Uterus (tissue), 4 donors: ENCODE results near the gene MED27. TPM values are rescaled to one million over a fixed set of nuclear protein-coding genes. Genes with fewer than 3 reads are reported as not detected.

Source experiments
- DNase-seq, 2 donors: peaks; one replicate each; pipeline ENCODE4 v3.0.0-alpha.2; 2019 to 2020
- H3K27ac ChIP-seq, 2 donors: fragments of 200-600 bp; sonication (generic); 1 replicate in 1 of 2; 2 replicates in 1 of 2; pipeline ENCODE4 v1.5.1; 2016 to 2018
- H3K27me3 ChIP-seq, 2 donors: fragments of 200-600 bp; sonication (generic); one replicate each; pipeline ENCODE4 v1.5.1; 2018 to 2019; ENCODE audit warnings: control low read depth in 1 of 2
- H3K36me3 ChIP-seq, 2 donors: fragments of 200-600 bp; sonication (generic); one replicate each; pipeline ENCODE4 v1.5.1; 2019; ENCODE audit warnings: control low read depth in 1 of 2
- H3K4me1 ChIP-seq, 2 donors: fragments of 200-600 bp; sonication (generic); one replicate each; pipeline ENCODE4 v1.5.1; 2018 to 2019; ENCODE audit warnings: control low read depth in 1 of 2
- H3K4me3 ChIP-seq, 2 donors: fragments of 200-600 bp; sonication (generic); 1 replicate in 1 of 2; 2 replicates in 1 of 2; pipeline ENCODE4 v1.5.1; 2018 to 2019; ENCODE audit warnings: mild to moderate bottlenecking in 1 of 2
- H3K9me3 ChIP-seq, 2 donors: fragments of 200-600 bp; sonication (generic); one replicate each; pipeline ENCODE4 v1.5.1; 2019; ENCODE audit warnings: control low read depth in 1 of 2
- POLR2A ChIP-seq, 2 donors: fragments of 450-650 bp; IDR thresholded peaks; one replicate each; pipeline ENCODE4 v1.6.1; 2016; ENCODE audit warnings: antibody characterized with exemption in 2 of 2, mild to moderate bottlenecking in 1 of 2, moderate library complexity in 1 of 2
- intact Hi-C: fragments of 100-400 bp; cut with DNase I; formaldehyde crosslinking; loops from one replicate; pipeline ENCODE4 v1.15.1; 2023; ENCODE audit warnings: low total_unique reads
- total RNA-seq, 4 donors: library from RNA; depleted of rRNA in 3 of 4; stranded (reverse); fragments of >200 nt in 3 of 4; gene quantifications; one replicate each; pipeline versions ENCODE4 v1.1.0 to v1.2.4, GENCODE V29; 2014 to 2023
- TF ChIP-seq, protein P1 (sequence below), 4 experiments: fragments of 200-600 bp in 2 of 4; fragments of 450-650 bp in 2 of 4; sonication (generic) in 2 of 4; IDR thresholded peaks; one replicate each; pipeline ENCODE4 v1.5.1; 2016 to 2019; ENCODE audit warnings: antibody characterized with exemption in 4 of 4, mild to moderate bottlenecking in 2 of 4, moderate library complexity in 1 of 4
- donor health status: DM: yes; HTN: yes; CAD: no.

MED27 gene
- total RNA-seq, 4 donors from 2014 or later: 4.6 to 29.3 (median 10.7) TPM

DNA sequence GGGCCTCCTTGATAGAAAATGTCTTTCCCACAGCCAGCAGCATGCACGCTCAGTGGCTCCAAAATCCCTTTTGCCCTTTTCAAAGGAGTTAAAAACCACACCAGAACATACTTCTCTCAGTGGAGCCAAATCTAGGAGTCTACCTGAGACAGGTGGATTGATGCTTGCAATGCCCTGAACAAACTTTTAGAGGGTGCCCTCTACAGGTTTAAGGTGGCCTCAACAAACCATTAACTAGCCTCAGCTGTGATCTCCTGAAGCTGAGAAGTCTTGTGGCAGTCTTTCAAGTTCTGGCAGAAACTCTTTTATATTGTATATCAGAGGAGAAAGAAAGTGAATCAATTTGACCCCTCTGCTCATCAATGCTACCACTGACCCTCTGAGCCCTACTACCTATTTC lies 125.4 kb downstream of the MED27 start:
- intact Hi-C loops: no loop called here
- H3K9me3 ChIP-seq: no peaks in the 10 kb centered on the region
- no peaks in the 10 kb centered on the region for H3K27me3 ChIP-seq
- TF ChIP-seq POLR2A (IDR thresholded peaks at IDR 0.05): no peak
- TF ChIP-seq, protein P1, sequence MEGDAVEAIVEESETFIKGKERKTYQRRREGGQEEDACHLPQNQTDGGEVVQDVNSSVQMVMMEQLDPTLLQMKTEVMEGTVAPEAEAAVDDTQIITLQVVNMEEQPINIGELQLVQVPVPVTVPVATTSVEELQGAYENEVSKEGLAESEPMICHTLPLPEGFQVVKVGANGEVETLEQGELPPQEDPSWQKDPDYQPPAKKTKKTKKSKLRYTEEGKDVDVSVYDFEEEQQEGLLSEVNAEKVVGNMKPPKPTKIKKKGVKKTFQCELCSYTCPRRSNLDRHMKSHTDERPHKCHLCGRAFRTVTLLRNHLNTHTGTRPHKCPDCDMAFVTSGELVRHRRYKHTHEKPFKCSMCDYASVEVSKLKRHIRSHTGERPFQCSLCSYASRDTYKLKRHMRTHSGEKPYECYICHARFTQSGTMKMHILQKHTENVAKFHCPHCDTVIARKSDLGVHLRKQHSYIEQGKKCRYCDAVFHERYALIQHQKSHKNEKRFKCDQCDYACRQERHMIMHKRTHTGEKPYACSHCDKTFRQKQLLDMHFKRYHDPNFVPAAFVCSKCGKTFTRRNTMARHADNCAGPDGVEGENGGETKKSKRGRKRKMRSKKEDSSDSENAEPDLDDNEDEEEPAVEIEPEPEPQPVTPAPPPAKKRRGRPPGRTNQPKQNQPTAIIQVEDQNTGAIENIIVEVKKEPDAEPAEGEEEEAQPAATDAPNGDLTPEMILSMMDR (IDR thresholded peaks at IDR 0.05): no peak
- no peaks in the 10 kb centered on the region for H3K36me3 ChIP-seq
- no peak overlapping the region for H3K4me3 ChIP-seq
- DNase-seq: no peak
- H3K27ac ChIP-seq: no peak overlapping the region
- H3K4me1 ChIP-seq: no peaks in the 10 kb centered on the region

DNA sequence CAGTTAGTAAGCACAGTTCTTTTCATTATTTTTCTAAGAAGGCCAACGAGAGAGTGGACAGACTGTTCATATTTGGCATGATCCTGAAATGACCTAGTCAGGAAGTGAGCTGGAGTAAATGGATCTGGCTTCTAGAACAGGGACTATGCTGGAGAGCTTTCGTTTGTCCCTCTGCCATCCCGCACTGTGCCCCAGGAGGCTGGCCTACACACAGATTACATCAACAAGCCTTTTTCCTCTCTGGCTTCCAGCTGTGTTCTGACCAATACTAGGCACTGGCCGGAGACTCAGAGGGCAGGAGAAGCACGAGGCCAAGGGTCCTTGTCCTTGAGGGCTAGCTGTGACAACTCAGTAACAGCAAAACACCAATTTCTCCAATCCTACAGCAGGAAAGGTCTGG lies 127.8 kb downstream of the MED27 start:
- H3K4me1 ChIP-seq: no peaks in the 10 kb centered on the region
- intact Hi-C loops: no loop called here
- DNase-seq: no peak
- no peaks in the 10 kb centered on the region for H3K9me3 ChIP-seq
- no peak for TF ChIP-seq POLR2A (IDR thresholded peaks at IDR 0.05)
- TF ChIP-seq, protein P1 (IDR thresholded peaks at IDR 0.05): no peak
- no peak overlapping the region for H3K4me3 ChIP-seq
- H3K36me3 ChIP-seq: no peaks in the 10 kb centered on the region
- H3K27me3 ChIP-seq: no peaks in the 10 kb centered on the region
- H3K27ac ChIP-seq: no peak overlapping the region

DNA sequence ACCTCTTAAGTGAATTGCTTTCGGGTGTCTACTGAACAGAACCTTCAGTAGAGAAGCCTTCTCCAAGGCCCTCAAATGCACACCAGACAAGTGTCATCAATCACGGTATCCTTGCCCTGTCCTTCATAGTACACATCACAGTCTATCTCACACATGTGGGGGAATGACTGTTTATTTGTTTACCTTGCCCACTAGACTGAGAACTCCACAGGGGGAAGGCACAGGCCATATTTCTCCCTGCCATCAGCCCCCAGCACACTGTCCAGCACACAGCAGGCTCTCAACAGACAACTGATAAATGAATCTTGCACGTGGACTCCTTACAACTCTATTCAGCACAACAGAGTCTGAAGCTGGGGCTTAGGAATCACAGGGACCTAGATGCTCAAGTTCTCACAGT lies 128.5 kb downstream of the MED27 start:
- H3K4me3 ChIP-seq: no peak overlapping the region
- intact Hi-C loops: no loop called here
- no peaks in the 10 kb centered on the region for H3K27me3 ChIP-seq
- no peaks in the 10 kb centered on the region for H3K36me3 ChIP-seq
- H3K9me3 ChIP-seq: no peaks in the 10 kb centered on the region
- TF ChIP-seq, protein P1 (IDR thresholded peaks at IDR 0.05): no peak
- no peak for DNase-seq
- no peak overlapping the region for H3K27ac ChIP-seq
- H3K4me1 ChIP-seq: no peaks in the 10 kb centered on the region

DNA sequence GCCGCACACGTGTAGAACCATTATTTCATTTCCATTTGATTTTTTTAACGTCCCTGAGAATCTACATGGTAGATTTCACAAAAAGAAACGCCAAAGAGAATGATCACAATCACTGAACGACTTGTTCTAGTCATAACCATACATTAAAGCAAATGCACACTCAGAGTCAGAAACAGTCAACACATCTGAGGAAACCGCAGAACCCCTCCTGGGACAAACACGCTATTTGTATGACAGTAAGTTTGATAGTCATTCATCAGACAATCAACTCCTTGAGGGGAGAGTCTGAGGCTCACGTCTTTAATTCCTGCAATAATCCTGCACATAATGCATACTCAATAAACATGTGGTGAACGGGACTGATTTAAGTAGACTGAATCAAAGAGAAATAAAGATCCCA lies 129.2 kb downstream of the MED27 start:
- Histone ChIP-seq H3K4me1 (no peaks in the 10 kb centered on the region), H3K36me3 (no peaks in the 10 kb centered on the region), H3K27me3 (no peaks in the 10 kb centered on the region), H3K27ac (no peak overlapping the region), H3K4me3 (no peak overlapping the region), H3K9me3 (no peaks in the 10 kb centered on the region)
- DNase-seq: no peak
- intact Hi-C loops: no loop called here
- no peak for TF ChIP-seq POLR2A (IDR thresholded peaks at IDR 0.05)
- TF ChIP-seq, protein P1 (IDR thresholded peaks at IDR 0.05): no peak

DNA sequence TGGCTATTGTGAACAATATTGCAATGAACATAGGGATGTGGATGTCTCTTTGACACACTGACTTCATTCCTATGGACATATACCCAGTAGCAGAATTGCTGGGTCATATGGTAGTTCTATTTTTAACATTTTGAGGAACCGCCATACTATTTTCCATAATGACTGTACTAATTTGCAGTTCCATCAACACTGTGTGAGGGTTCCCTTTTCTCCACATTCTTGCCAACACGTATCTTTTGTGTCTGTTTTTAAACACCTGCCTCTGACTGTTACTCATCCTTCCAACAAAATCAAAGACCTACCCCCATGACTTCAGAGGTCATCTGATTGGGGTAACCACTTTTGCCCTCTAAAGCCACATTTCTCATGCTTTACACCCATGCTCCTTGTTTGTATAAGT lies 133.5 kb downstream of the MED27 start:
- intact Hi-C loops: no loop called here
- Histone ChIP-seq H3K27me3 (no peaks in the 10 kb centered on the region), H3K4me1 (no peaks in the 10 kb centered on the region), H3K27ac (no peak overlapping the region), H3K36me3 (no peaks in the 10 kb centered on the region), H3K4me3 (no peak overlapping the region), H3K9me3 (no peaks in the 10 kb centered on the region)
- DNase-seq: no peak
- no peak for TF ChIP-seq POLR2A (IDR thresholded peaks at IDR 0.05)
- TF ChIP-seq, protein P1 (IDR thresholded peaks at IDR 0.05): no peak
